ENCODE measurements around the gene CREB3L1. TPM values are rescaled to one million over a fixed set of nuclear protein-coding genes. Genes with fewer than 3 reads are reported as not detected.

The CREB3L1 gene
- total and polyA plus RNA-seq, 2 of the 13 experiments (the other 11 are each of a cell fraction or from before 2014, with no cell fraction given): not detected

DNA sequence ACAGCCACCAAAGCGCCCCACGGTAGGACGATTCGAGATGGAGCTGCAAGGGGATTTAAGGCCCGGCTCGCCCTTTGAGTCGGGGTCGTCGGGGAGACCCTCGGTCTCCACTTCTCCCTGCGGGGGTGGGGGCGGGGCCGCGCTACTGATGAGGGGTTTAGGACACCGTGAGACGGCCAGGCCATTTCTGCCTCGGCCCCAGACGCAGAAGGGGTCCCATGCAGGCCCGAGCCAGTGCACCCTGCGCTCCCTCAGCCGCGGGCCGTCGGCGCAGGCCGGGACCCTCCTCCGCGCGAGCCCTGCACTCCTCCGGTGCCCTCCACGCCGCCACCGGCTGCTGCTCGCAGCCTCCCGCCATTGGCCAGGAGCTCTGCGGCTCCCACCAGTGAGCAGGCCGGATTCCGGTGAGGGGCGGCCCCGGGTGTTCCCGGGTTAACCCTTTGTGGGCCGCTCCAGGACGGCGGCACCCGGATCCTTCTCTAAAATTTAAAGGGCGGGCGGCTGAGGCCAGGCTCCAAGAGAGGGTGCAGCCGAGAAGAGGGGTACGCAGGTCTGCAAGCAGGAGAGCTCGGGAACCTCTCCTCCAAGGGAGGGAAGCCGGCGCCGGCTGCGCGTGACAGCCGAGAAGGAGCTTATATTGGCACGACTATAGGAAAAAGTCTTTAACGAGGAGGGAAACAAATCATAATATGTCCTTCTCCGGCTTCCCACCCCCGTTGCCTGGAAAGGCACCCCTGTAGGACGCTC lies 18.0 kb downstream of the CREB3L1 start (continued):
- TF ChIP-seq ZNF138 (CRISPR knock-in tag; IDR thresholded peaks at IDR 0.05; ENCODE audit: low read depth): no peak
- 0 out of 2 replicates have a peak, but pooled peaks have one; percentile 40 for TF ChIP-seq SMAD9 (CRISPR knock-in tag; IDR thresholded peaks at IDR 0.05)
- TF ChIP-seq, protein P1, sequence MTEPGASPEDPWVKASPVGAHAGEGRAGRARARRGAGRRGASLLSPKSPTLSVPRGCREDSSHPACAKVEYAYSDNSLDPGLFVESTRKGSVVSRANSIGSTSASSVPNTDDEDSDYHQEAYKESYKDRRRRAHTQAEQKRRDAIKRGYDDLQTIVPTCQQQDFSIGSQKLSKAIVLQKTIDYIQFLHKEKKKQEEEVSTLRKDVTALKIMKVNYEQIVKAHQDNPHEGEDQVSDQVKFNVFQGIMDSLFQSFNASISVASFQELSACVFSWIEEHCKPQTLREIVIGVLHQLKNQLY (CRISPR knock-in tag; IDR thresholded peaks at IDR 0.05): no peak
- TF ChIP-seq, protein P2, sequence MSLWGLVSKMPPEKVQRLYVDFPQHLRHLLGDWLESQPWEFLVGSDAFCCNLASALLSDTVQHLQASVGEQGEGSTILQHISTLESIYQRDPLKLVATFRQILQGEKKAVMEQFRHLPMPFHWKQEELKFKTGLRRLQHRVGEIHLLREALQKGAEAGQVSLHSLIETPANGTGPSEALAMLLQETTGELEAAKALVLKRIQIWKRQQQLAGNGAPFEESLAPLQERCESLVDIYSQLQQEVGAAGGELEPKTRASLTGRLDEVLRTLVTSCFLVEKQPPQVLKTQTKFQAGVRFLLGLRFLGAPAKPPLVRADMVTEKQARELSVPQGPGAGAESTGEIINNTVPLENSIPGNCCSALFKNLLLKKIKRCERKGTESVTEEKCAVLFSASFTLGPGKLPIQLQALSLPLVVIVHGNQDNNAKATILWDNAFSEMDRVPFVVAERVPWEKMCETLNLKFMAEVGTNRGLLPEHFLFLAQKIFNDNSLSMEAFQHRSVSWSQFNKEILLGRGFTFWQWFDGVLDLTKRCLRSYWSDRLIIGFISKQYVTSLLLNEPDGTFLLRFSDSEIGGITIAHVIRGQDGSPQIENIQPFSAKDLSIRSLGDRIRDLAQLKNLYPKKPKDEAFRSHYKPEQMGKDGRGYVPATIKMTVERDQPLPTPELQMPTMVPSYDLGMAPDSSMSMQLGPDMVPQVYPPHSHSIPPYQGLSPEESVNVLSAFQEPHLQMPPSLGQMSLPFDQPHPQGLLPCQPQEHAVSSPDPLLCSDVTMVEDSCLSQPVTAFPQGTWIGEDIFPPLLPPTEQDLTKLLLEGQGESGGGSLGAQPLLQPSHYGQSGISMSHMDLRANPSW (CRISPR knock-in tag; IDR thresholded peaks at IDR 0.05; ENCODE audit: borderline replicate concordance): no peak
- peak; percentile 20; the same call in 1 of the 2 replicates for TF ChIP-seq TBX2 (CRISPR knock-in tag; IDR thresholded peaks at IDR 0.05; ENCODE audit: borderline replicate concordance)

DNA sequence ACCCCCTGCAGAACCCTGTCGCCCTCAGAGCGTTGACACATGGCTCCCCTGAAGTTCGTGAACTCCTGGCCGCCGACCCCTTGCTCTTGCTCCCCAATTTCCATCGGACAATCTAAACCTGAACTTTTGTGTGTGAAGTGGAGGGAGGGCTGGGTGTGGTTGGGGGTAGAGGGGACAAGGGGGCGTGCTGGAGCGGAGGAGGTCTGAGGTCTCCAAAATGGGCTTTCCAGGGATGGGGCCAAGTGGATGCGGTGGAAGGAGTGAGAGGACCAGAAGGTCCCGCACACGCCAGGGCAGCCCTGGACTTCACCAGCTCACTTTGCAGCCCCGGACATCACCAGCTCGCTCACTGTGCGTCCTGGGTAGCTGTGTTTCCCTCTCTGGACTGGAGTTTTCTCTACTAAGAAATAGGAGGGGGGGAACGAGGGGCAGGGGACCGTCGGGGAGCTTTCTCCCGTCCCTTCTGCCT lies 18.6 kb downstream of the CREB3L1 start:
- Histone ChIP-seq H3K4me3 (replicated peaks in 1 of 3; ENCODE audit: insufficient read depth in 1 of 3, low read depth in 2 of 3, low read length in 3 of 3) (peak overlapping the region in 2 of 3 experiments; percentile 24 to 50; a peak in 3 of 6 replicates), H3K27me3 (ENCODE audit: control insufficient read depth in 1 of 2, insufficient read depth in 2 of 2, low read length in 2 of 2) (peaks cover 20 to 67% of the 10 kb centered on the region in 2 experiments; a peak in 4 of 5 replicates), H3K9ac (ENCODE audit: insufficient read depth, low read depth, low read length) (no peak overlapping the region), H4K20me1 (ENCODE audit: insufficient read depth, low read length) (no peaks in the 10 kb centered on the region), H3K9me3 (ENCODE audit: low read length) (no peaks in the 10 kb centered on the region), H3K79me2 (ENCODE audit: insufficient read depth, low read length) (no peaks in the 10 kb centered on the region), H3K4me2 (ENCODE audit: low read depth, low read length) (peak overlapping the region; percentile 70), H3K4me1 (ENCODE audit: insufficient read depth, low read length) (peaks cover 27% of the 10 kb centered on the region), H2AFZ (ENCODE audit: low read length) (no peak overlapping the region), H3K36me3 (replicated peaks in 1 of 2; ENCODE audit: control insufficient read depth in 1 of 2, insufficient read depth in 2 of 2, low read length in 2 of 2) (no peaks in the 10 kb centered on the region), H3K27ac (ENCODE audit: extremely low read length, insufficient read depth, low read length) (no peak overlapping the region)
- no peak for ATAC-seq
- intact Hi-C loops (cut with micrococcal nuclease; ENCODE audit: unreplicated experiment): no loop called here
- no peak for FAIRE-seq
- ChIA-PET CTCF (ENCODE audit: low intra/inter-chr PET ratio, low total read pairs) (interaction anchor here (1.5 kb wide), 1 partner anchor 57 kb away, joined by 4 read pairs; no protein-coding TSS in a partner anchor), POLR2A (interaction anchor here (0.6 to 1.3 kb wide), 3 partner anchors 22 to 175 kb away, joined by 3 to 13 read pairs (median 3); no protein-coding TSS in a partner anchor)
- 37% methylated on average over 9 of the region's 18 CpGs for WGBS (ENCODE audit: low lambda C conversion rate)
- no TSS peak for BruUV-seq (replicated peaks)
- in situ Hi-C loops (cut with HindIII; ENCODE audit: extremely low pct_ligation_motif_present, low pct_unique_long_range_greater_than_20kb): loop anchor here (5.0 kb wide), 1 partner anchor 44 kb away; no protein-coding TSS in a partner anchor
- no peak for DNase-seq (ENCODE audit: low spot score)
- TF ChIP-seq RBM22 (optimal IDR thresholded peaks at IDR 0.05; ENCODE audit: low read length) (no peak), NFYC (CRISPR knock-in tag; IDR thresholded peaks at IDR 0.05) (no peak), ZSCAN20 (CRISPR knock-in tag; IDR thresholded peaks at IDR 0.05; ENCODE audit: borderline replicate concordance) (no peak), ATAD3A (CRISPR knock-in tag; IDR thresholded peaks at IDR 0.05) (no peak), KLF11 (CRISPR knock-in tag; IDR thresholded peaks at IDR 0.05) (no peak), ELF1 (CRISPR knock-in tag; IDR thresholded peaks at IDR 0.05) (no peak), NFKB2 (CRISPR knock-in tag; IDR thresholded peaks at IDR 0.05; ENCODE audit: borderline replicate concordance) (no peak), ZMYM4 (CRISPR knock-in tag; IDR thresholded peaks at IDR 0.05) (no peak)
- TF ChIP-seq, protein P3, sequence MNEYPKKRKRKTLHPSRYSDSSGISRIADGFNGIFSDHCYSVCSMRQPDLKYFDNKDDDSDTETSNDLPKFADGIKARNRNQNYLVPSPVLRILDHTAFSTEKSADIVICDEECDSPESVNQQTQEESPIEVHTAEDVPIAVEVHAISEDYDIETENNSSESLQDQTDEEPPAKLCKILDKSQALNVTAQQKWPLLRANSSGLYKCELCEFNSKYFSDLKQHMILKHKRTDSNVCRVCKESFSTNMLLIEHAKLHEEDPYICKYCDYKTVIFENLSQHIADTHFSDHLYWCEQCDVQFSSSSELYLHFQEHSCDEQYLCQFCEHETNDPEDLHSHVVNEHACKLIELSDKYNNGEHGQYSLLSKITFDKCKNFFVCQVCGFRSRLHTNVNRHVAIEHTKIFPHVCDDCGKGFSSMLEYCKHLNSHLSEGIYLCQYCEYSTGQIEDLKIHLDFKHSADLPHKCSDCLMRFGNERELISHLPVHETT (CRISPR knock-in tag; conservative IDR thresholded peaks at IDR 0.05): no peak
- TF ChIP-seq, protein P4, sequence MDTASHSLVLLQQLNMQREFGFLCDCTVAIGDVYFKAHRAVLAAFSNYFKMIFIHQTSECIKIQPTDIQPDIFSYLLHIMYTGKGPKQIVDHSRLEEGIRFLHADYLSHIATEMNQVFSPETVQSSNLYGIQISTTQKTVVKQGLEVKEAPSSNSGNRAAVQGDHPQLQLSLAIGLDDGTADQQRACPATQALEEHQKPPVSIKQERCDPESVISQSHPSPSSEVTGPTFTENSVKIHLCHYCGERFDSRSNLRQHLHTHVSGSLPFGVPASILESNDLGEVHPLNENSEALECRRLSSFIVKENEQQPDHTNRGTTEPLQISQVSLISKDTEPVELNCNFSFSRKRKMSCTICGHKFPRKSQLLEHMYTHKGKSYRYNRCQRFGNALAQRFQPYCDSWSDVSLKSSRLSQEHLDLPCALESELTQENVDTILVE (CRISPR knock-in tag; IDR thresholded peaks at IDR 0.05): no peak
- TF ChIP-seq, protein P5, sequence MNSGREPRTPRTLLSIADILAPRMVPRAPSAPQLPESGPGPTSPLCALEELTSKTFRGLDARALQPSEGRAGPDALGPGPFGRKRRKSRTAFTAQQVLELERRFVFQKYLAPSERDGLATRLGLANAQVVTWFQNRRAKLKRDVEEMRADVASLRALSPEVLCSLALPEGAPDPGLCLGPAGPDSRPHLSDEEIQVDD (CRISPR knock-in tag; IDR thresholded peaks at IDR 0.05; ENCODE audit: borderline replicate concordance): no peak
